Right lobe of liver (tissue), 6 donors: ENCODE data around the gene FRMD4B. TPM values are rescaled to one million over a fixed set of nuclear protein-coding genes. Genes with fewer than 3 reads are reported as not detected.

ENCODE experiments used
- ATAC-seq, 4 donors: fragments of 200-7000 bp; cut with Tn5 transposase; one replicate each; pipeline ENCODE4 v1.9.1; 2020; ENCODE audit warnings: mild to moderate bottlenecking in 4 of 4, moderate library complexity in 4 of 4
- DNase-seq, 3 donors: peaks; one replicate each; pipeline ENCODE4 v3.0.0-alpha.2; 2020
- H3K27ac ChIP-seq, 3 donors: fragments of 200-600 bp; one replicate each; pipeline ENCODE4 v1.8.0; 2022
- H3K27me3 ChIP-seq, 2 donors: fragments of 200-600 bp; one replicate each; pipeline ENCODE4 v1.8.0; 2022
- H3K36me3 ChIP-seq, 4 donors: fragments of 200-600 bp; sonication (generic) in 1 of 4; one replicate each; pipeline versions ENCODE4 v1.5.1 to v1.8.0; 2017 to 2022; ENCODE audit warnings: control low read depth in 1 of 4
- H3K4me1 ChIP-seq, 4 donors: fragments of 200-600 bp; sonication (generic) in 1 of 4; one replicate each; pipeline versions ENCODE4 v1.5.1 to v1.8.0; 2017 to 2022; ENCODE audit warnings: control low read depth in 1 of 4
- H3K4me3 ChIP-seq, 3 donors: fragments of 200-600 bp; one replicate each; pipeline ENCODE4 v1.8.0; 2022
- H3K9me3 ChIP-seq, 4 donors: fragments of 200-600 bp; sonication (generic) in 1 of 4; one replicate each; pipeline versions ENCODE4 v1.5.1 to v1.8.0; 2017 to 2022; ENCODE audit warnings: control low read depth in 1 of 4
- POLR2A ChIP-seq: fragments of 450-650 bp; IDR thresholded peaks from one replicate; pipeline ENCODE4 v1.6.1; 2017; ENCODE audit warnings: antibody characterized with exemption, mild to moderate bottlenecking
- WGBS: methylation state at CpG from one replicate; pipeline ENCODE4 v1.1.6; 2018; ENCODE audit warnings: low coverage, low lambda C conversion rate; ENCODE audit not compliant: insufficient coverage; ENCODE audit errors: missing lambda C conversion rate; 5-methylcytosine and 5-hydroxymethylcytosine counted together
- intact Hi-C, 2 donors: fragments of 100-400 bp; cut with DNase I; formaldehyde crosslinking; loops; one replicate each; pipeline versions ENCODE4 v1.11.2 to v1.14.1; 2022
- total RNA-seq, 6 experiments: library from RNA; depleted of rRNA in 2 of 6; stranded (reverse); fragments of >200 nt in 2 of 6; fragmentation: NEBNext Ultra II Directional in 3 of 6; extraction: Animal tissue kit (Norgen Biotek cat#: 25700) in 3 of 6; gene quantifications; one replicate each; pipeline versions ENCODE4 v1.1.0 to v1.2.4, GENCODE V29; 2016 to 2023
- TF ChIP-seq, protein P1 (sequence below), 4 donors: fragments of 200-600 bp in 3 of 4; fragments of 450-650 bp in 1 of 4; IDR thresholded peaks; one replicate each; pipeline versions ENCODE4 v1.5.1 to v1.8.0; 2016 to 2022; ENCODE audit warnings: antibody characterized with exemption in 4 of 4, mild to moderate bottlenecking in 2 of 4
- donor health status: DM: no; HTN: yes; CAD: no.
- donor health status: DM: no; HTN: no; CAD: no.
- donor health status: DM: no; HTN: no; CAD: no.
- donor health status: DM: no; HTN: yes; CAD: no.
- donor health status: DM: no; HTN: yes; CAD: no.

Gene FRMD4B
- total RNA-seq, 6 experiments from 2014 or later: 9.2 to 21.0 (median 12.3) TPM

DNA sequence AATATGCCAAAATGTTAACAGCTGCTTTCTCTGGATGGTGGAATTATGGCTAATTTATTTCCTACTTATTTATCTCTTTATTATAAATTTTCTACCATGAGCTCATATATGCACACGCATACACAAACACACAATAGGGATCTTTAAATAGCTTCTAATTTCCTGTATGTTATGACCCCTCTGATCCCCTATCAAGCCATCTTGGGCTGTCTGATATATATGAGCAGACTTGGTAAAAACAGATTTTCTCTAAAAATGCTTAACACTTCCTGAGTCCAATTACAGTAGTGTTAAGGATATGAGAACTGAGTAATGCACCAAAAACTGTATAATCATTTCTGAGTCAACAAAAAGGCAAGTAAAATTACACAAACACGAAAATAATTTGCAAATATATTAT lies 211.4 kb downstream of the FRMD4B start:
- peaks cover 0 to 34% (median 7%) of the 10 kb centered on the region in 4 donors for H3K36me3 ChIP-seq
- intact Hi-C loops: no loop called here
- DNase-seq (no peak), ATAC-seq (no peak)
- no peaks in the 10 kb centered on the region for H3K9me3 ChIP-seq
- no peak overlapping the region for H3K27ac ChIP-seq
- WGBS: 57% methylated on average over 2 of the region's 2 CpGs
- no peaks in the 10 kb centered on the region for H3K27me3 ChIP-seq
- TF ChIP-seq, protein P1, sequence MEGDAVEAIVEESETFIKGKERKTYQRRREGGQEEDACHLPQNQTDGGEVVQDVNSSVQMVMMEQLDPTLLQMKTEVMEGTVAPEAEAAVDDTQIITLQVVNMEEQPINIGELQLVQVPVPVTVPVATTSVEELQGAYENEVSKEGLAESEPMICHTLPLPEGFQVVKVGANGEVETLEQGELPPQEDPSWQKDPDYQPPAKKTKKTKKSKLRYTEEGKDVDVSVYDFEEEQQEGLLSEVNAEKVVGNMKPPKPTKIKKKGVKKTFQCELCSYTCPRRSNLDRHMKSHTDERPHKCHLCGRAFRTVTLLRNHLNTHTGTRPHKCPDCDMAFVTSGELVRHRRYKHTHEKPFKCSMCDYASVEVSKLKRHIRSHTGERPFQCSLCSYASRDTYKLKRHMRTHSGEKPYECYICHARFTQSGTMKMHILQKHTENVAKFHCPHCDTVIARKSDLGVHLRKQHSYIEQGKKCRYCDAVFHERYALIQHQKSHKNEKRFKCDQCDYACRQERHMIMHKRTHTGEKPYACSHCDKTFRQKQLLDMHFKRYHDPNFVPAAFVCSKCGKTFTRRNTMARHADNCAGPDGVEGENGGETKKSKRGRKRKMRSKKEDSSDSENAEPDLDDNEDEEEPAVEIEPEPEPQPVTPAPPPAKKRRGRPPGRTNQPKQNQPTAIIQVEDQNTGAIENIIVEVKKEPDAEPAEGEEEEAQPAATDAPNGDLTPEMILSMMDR (IDR thresholded peaks at IDR 0.05): no peak
- TF ChIP-seq POLR2A: no peak
- peaks cover 0 to 36% (median 12%) of the 10 kb centered on the region in 4 donors for H3K4me1 ChIP-seq
- no peak overlapping the region for H3K4me3 ChIP-seq

DNA sequence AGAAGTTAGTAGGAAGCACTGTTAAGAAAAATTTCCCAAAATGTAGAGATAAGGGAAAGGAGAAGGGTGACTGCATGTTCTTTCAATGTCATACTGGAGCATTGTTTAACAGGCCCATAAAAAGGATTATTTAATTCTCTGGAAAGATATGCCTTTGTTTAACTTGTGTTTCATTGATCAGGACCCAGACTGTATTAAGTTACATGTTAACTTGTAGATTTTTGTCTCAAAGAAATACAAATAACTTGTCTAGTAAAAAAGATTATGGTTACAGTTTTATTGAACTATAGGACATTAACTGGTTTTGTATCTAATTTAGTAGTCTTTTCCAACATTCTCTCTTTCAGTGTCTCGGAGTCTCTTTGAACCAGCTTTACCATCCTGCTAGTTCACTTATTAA lies 213.8 kb downstream of the FRMD4B start:
- H3K27ac ChIP-seq: no peak overlapping the region
- H3K36me3 ChIP-seq: peaks cover 0 to 34% (median 7%) of the 10 kb centered on the region in 4 donors
- ATAC-seq (no peak), DNase-seq (no peak)
- TF ChIP-seq POLR2A: no peak
- H3K4me1 ChIP-seq: peaks cover 0 to 20% (median 4%) of the 10 kb centered on the region in 4 donors
- 73% methylated on average over 1 of the region's 1 CpG for WGBS
- H3K4me3 ChIP-seq: no peak overlapping the region
- intact Hi-C loops: no loop called here
- no peaks in the 10 kb centered on the region for H3K27me3 ChIP-seq
- H3K9me3 ChIP-seq: no peaks in the 10 kb centered on the region

DNA sequence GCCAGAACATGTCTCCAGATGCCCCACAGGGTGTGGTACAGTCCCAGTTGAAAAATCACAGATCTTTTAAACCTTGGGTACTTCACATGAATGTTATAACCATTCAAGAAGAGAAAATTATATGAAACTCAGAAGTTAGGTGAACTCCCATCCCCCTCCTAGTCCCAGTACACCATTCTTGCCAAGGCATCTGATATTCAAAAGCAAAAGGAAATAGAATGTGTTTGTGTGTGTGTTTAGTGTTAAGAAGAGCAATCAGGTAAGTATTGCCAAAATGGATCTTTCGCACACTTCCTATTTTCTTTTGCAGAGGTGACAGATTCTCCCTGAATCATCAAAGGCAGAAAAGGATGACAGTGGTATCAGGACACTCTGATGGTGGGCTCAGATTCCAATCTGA lies 219.4 kb downstream of the FRMD4B start:
- Histone ChIP-seq H3K27ac (no peak overlapping the region), H3K36me3 (peaks cover 0 to 16% (median 3%) of the 10 kb centered on the region in 4 donors), H3K4me3 (no peak overlapping the region), H3K4me1 (peaks cover 0 to 8% (median 3%) of the 10 kb centered on the region in 4 donors), H3K27me3 (no peaks in the 10 kb centered on the region), H3K9me3 (no peaks in the 10 kb centered on the region)
- no peak for TF ChIP-seq POLR2A
- TF ChIP-seq, protein P1 (IDR thresholded peaks at IDR 0.05): no peak
- DNase-seq: no peak
- intact Hi-C loops: loop anchor here in 1 of 2 donors (10.0 kb wide), 2 partner anchors 138 to 508 kb away; no protein-coding TSS in a partner anchor
- peak; percentile 69 to 84 (median 78) for ATAC-seq
- WGBS: 58% methylated on average over 1 of the region's 1 CpG

DNA sequence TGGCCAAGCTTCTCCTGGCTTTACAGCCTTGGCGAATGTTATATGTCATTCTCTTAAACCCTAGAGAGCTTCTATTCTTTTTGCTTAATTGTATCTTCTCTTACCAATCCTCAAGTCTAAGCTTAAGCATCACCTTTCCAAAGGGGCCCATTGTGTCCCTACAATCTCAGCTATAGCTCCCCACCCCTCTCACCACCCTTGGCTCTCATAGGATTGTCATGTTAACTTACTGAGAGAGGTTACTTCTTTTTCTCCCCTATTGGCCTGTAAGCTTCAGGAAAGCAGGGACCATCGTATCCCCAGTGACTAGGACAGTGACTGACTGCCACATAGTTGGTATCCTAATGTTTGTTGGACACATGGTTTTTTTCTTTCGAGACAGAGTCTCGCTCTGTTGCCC lies 220.1 kb downstream of the FRMD4B start:
- H3K27me3 ChIP-seq: no peaks in the 10 kb centered on the region
- WGBS: 95% methylated on average over 4 of the region's 4 CpGs
- DNase-seq (no peak), ATAC-seq (no peak)
- intact Hi-C loops: loop anchor here in 1 of 2 donors (10.0 kb wide), 2 partner anchors 139 to 509 kb away; no protein-coding TSS in a partner anchor
- no peak overlapping the region for H3K27ac ChIP-seq
- H3K36me3 ChIP-seq: peaks cover 0 to 9% (median 0%) of the 10 kb centered on the region in 4 donors
- peaks cover 0 to 8% (median 3%) of the 10 kb centered on the region in 4 donors for H3K4me1 ChIP-seq
- no peak overlapping the region for H3K4me3 ChIP-seq
- no peaks in the 10 kb centered on the region for H3K9me3 ChIP-seq
- TF ChIP-seq POLR2A: no peak
- TF ChIP-seq, protein P1 (IDR thresholded peaks at IDR 0.05): no peak

DNA sequence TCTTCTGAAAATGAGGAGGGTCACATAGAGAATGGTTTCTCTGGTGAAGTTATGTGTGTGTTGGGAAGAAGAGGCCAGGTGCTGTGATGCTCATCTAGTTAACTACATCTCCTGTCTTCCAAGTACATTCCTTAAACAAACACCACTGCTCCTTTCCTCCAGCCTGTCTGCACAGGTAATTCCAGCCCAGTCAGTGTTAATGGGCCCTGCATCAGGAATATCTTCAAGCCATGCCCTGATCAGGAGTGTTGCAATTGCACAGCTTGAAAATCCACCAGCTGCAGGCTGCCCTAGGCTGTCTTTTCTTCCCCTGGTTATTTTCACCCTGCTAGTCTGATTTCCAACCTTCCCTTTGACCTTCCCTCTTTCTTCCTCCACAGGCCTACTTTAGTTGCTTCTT lies 221.6 kb downstream of the FRMD4B start:
- Histone ChIP-seq H3K9me3 (no peaks in the 10 kb centered on the region), H3K27ac (no peak overlapping the region), H3K4me1 (peaks cover 0 to 8% (median 3%) of the 10 kb centered on the region in 4 donors), H3K27me3 (no peaks in the 10 kb centered on the region), H3K36me3 (no peaks in the 10 kb centered on the region), H3K4me3 (no peak overlapping the region)
- ATAC-seq: no peak
- no peak for DNase-seq
- intact Hi-C loops: loop anchor here (5.0 to 10.0 kb wide), 3 partner anchors 141 to 511 kb away; no protein-coding TSS in a partner anchor
- TF ChIP-seq, protein P1 (IDR thresholded peaks at IDR 0.05): no peak
- TF ChIP-seq POLR2A: no peak
